EH (cell line): ENCODE data around the gene HOXB8.

Experiments used
- DNase-seq: peaks from one replicate; pipeline ENCODE4 v3.0.0-alpha.2; 2015; ENCODE audit warnings: low read depth

HOXB8 gene

GRCh38 chr17:48637323-48638260 lies 22.5 kb upstream of the HOXB8 start:
- peak; percentile 74 for DNase-seq

- peak; percentile 48 for DNase-seq
Observed at GRCh38 chr17:48636177-48637018, 21.3 kb upstream of the HOXB8 start.

- DNase-seq, result no peak
Observed at GRCh38 chr17:48634493-48635208, 19.6 kb upstream of the HOXB8 start.

- DNase-seq, result no peak
Observed at GRCh38 chr17:48633266-48633677, 18.2 kb upstream of the HOXB8 start.

- DNase-seq, result no peak
Observed at GRCh38 chr17:48632579-48633265, 17.6 kb upstream of the HOXB8 start.

GRCh38 chr17:48631693-48632578 lies 16.8 kb upstream of the HOXB8 start:
- DNase-seq, result no peak

- DNase-seq, result no peak
Observed at GRCh38 chr17:48630925-48631692, 16.0 kb upstream of the HOXB8 start.

GRCh38 chr17:48630009-48630924 lies 15.2 kb upstream of the HOXB8 start:
- DNase-seq, result no peak

- DNase-seq, result no peak
Observed at GRCh38 chr17:48629411-48629759, 14.3 kb upstream of the HOXB8 start.

GRCh38 chr17:48628649-48629410 lies 13.7 kb upstream of the HOXB8 start:
- no peak for DNase-seq

GRCh38 chr17:48627623-48628521 lies 12.8 kb upstream of the HOXB8 start:
- no peak for DNase-seq

GRCh38 chr17:48627118-48627597 lies 12.1 kb upstream of the HOXB8 start:
- no peak for DNase-seq

GRCh38 chr17:48626245-48627117 lies 11.4 kb upstream of the HOXB8 start, which contains the start of gene HOXB9:
Gene HOXB9, minus strand, starts transcription at chr17:48626358. Its CDS starts 89 bp downstream, at chr17:48626269.
- no peak for DNase-seq

GRCh38 chr17:48625495-48626244 lies 10.6 kb upstream of the HOXB8 start:
- DNase-seq, result no peak
